ENCODE measurements around the gene LNX1.

LNX1 gene

DNA sequence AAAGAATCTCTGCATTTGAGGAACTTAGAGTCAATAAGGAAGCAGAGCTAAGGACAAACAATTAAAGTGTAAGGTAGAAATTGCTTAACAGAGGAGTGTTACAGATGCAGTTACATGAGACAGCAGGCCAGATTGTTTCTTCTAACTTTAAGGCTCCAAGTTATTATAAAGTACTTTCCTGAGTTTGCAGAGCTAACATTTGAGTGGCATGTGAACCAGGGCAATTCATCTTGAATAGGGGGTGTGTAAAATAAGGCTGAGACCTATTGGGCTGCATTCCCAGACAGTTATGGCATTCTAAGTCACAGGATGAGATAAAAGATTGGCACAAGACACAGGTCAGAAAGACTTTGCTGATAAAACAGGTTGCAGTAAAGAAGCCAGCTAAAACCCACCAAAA, 7.6 kb upstream of the LNX1 start:
- no peak for DNase-seq

GRCh38 chr4:53598483-53598882, 7.2 kb upstream of the LNX1 start:
- no peak for DNase-seq

DNA sequence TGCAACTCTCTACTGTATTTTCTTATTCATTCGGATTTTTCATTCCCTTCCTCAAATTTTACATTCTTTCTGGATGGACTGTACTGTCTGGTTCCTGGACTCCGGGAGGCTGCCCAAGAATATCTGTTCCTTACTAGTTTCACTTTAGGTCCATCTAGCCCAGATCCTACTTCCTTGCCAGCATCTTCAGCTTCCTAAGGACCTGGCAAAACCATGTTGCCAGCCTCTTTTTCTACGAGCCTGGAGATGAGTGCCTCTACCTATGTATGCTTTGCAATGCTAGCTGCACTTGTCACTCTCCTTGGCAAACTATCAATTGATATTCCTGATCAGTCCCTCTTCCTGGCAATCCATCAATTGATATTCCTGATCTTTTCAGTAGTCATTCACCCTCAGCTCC, 5.6 kb upstream of the LNX1 start:
- no peak for DNase-seq

DNA sequence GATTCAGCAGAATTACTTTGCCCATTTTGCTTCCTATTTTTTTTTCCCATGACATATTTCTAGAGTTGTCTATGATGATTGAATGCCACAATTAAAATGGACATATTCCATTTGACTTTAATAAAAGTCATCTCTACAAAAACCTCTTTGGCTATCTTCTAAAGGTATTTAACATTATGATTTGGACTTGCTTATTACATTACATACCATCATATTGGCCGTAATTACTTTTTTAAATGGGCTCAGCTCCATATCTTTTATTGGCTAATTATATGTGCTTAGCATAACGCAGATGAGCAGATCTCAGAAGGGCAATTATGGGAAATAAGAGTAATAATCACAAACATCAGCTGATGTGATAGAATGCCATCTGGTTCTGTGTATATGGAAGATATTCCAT, 4.5 kb upstream of the LNX1 start:
- DNase-seq = no peak

DNA sequence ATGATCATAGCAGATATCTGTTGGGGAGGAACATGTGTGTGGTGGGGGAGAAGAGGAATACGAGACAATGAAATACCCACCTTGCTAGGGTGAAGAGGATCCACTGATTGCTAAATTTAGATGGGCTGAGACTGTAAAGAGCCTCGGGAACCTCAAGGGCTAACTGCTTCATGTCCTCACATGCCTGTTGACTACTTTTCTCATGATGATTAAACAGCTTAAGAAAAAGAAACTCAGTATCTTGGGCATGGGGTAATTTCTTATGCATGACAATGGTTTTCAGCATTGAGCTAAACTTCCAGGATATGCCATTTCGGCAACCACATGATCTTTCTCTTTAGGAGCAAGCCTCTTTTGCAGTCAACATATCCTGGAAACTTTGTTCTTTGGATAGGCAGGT, 3.9 kb upstream of the LNX1 start:
- DNase-seq = no peak

DNA sequence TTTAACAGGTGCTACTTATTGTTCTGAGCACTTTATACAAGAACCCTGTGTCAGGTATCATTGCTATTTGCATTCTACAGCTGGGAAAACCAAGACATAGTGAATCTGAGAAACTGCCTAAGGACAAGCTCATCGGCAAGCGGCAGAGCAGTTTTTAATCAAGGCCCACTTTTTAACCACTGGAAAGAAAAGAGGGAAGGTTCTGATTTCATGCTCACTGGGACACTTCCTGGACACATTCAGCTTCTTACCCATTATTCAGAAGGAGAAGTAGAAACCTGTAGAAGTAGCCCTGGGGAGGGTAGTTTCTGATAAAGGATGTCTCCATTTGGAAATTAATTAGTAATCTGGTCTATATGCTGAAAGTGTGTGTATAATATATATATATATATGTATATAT, 2.5 kb upstream of the LNX1 start:
- DNase-seq = no peak

GRCh38 chr4:53592686-53593501, 1.6 kb upstream of the LNX1 start:
- no peak for DNase-seq

- no peak for DNase-seq
These were observed 836 bp upstream of the LNX1 start for GRCh38 chr4:53592122-53592521.

- DNase-seq = no peak
These were observed 1.1 kb downstream of the LNX1 start for GRCh38 chr4:53590187-53590586.

DNA sequence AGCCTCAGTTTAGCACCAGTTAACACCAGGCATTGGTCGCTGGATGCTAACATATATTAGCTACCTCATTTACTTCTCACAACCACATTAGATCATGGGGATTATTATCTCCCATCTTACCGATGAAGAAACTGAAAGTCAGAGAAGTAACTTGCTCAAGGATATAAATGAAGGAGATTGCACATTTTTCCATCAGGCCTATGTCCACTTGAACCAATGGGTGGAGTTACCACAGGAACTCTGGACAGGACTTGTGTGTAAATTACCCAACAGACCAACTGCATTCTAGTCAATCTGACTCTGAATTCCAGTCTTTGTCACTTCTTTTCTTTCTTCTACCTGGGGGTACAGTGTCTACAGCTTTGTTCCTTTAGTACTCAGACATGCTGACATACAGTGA, 1.8 kb downstream of the LNX1 start:
- DNase-seq = no peak

GRCh38 chr4:53587135-53587534, 4.2 kb downstream of the LNX1 start:
- DNase-seq = no peak

DNA sequence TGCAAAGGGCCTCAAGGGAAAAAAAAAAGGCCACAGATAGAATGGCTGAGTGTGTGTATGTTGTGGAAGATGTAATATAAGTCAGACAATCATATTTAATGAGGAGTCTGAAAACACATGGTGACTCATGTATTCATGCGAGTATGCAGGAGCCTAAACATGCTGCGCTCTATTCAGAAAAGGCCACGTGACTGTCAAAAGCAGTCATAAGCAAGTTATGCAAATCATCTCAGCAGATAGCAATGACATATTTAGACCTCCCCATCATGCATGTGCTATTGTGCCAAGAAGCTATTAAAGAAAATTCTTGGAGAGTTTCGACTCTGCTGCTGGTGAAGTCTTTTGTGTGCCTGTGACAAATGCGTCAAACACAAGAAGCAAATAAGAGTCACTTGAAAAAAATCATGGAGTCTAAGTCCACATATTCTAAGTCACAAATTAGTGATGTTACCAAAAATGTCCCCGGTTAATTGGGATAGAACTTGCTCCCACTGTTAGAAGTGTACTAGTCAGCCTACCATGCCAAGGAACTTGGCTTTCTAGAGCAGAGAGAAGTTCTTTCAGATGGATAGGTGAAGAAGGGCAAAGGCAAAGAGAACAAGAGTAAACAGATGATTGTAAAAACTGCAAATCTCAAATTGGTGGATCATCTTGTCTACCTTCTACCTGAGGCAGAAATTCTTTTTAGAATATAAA, 5.0 kb downstream of the LNX1 start:
- DNase-seq = no peak

DNA sequence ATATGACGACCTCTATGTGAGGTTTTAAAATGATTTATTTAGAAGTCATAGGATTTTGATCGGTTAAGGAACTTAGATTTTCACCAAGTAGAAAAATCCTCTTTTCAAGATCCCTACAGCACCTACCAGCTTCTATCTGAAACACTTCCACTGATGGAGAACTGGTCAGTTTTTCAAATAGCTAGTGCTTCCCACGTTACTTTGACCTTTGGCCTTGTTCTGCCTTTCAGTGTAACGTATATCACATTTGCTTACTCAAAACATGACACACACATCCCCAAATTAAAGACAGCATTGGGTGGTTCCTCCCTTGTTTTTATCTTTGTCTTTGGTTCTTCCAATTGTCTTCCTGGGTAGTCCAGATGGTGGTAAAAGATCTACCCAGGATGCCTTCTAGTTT, 6.6 kb downstream of the LNX1 start:
- DNase-seq = no peak

DNA sequence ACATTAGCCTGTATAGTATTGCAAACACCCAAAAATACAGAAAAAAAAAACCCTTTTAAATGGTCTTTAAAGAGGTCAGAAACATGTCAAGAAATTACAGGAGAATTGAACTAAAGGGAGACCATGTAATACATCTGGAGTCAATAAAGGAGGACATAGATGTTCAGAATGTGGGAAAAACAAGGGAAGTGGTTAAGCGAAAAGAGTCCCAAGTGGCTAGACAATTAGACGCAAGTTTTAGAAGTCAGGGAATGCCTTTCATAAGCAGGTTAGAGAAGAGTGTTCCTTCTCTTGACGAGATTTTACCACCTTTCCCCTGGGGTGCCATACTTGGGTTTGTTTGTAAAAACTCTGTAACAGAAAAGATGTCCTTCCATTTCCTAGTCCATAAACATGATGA, 7.8 kb downstream of the LNX1 start:
- no peak for DNase-seq

DNA sequence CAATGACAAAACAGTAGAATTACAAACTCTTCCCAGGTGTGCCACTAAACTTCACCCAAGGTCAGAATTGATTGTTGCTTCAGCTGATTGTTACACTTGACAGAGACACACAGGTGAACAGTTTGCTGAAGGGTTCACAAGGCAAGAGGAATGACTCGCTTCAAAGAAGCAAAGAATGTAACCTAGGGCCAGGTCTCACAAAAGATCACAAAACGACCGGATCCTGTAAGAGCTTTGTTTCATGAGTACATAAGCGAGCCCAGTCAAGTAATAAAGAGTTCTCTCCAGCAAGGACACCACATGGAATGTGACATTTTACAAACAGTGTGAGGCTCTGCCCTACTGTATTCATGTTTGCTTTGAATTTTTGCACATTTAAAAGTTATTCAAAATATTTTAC, 9.1 kb downstream of the LNX1 start:
- no peak for DNase-seq

DNA sequence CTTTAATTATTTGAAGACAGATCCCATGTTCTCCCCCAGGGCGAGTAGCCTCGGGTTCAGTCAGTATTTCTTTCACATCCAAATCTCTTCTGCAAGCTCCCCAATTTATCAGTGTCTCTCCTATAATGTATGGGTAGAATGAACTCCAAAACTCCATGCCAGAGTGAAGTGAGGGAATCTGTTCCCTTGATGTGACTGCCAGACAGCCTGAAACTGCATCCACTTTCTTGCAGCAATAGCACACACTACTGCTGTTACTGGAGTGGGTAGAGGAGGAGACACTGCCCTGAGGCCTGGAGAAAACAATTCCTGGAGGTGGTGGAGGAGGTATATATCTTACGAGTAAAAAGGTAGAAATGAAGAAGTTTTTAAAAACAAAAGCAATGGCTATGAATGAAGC, 11.0 kb downstream of the LNX1 start:
- no peak for DNase-seq

DNA sequence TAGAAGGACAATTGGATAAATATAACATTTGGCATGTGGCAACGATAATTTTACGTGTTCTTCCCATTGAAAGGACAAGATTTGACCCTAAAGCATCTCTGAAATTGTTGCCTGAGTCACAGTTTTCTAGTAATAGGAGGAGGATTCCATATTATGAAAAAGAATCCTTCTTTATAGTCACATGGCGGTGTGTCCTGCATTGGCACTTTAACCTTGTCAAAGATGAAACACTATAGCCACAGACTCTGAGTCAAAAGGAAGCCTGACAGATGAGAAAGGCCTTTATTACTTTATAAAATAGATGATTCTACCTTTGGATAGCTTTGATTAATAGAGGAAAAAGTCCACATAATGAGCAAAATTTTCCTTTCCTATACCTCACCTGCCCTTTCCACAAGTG, 11.5 kb downstream of the LNX1 start:
- DNase-seq = no peak

DNA sequence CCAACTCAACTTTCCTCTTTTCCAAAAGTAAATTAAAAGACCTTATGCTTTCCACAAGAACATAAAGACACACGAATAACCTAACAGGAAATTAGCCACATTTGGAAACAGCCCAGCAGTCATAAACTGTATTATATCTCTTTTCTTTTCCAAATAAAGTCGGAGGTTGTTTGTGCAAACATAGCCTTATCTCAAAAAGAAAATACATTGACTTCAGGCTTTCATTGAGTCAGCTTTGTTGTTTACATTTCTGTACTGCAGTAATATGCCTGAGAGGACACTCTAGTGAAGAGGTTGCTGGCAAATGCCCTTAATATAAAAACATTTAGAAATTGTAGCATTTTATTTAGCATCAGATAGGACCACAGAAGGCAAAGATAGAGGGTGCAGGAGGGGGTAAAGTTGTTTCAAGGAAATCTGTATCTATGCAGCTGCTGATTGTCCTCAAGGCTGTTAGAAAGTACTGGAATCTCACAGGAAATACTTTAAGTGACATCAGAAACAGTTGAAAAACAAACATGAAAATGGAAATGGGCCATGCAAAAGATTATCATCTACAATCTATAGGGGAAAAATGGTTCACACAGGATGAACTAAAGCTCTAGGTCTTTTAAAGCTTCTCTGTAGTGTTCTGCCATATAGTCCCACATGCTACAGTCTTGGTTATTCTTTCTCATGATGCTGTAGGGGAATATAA, 14.5 kb downstream of the LNX1 start:
- no peak for DNase-seq

DNA sequence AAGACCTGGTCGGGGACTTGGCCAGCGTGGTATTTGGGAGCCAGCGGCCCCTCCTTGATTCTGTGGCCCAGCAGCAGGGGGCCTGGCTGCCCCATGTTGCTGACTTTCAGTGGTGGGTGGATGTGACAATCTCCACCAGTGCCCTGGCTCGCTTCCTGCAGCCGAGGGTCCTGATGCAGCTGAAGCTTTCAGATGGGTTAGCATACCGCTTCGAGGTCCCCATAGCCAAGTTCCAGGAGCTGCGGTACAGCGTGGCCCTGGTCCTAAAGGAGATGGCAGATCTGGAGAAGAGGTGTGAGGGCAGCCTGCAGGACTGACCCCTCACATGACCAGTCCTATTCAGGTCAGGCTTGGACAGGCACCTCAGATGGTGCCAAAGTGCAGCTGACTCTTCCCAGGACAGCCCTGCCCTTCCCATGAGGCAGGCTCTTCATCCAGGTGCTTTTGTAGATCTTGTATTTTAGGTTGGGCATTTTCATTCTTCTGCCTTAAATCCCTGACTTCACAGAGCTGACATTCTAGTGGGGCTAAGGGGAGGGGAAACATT, 15.1 kb downstream of the LNX1 start:
- no peak for DNase-seq

- no peak for DNase-seq
These were observed 15.7 kb downstream of the LNX1 start for GRCh38 chr4:53575552-53575951.

DNA sequence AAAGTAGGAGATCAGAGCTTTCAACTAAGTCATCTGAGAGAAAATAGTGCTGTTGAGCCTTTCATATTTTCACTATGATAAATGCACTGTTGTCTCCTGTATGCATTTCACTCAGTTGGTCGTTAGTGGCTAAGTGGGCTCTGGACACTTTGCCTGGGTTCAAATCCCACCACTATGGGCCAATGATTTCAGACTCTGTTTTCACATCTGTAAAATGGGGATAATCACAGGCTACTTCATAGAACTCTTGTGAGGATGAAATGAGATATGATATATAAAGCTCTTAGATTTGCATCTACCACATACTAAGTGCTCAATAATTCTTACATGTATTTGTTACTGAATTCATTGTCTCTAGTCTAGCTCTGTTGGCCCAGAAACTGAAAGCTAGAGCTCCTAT, 16.8 kb downstream of the LNX1 start:
- no peak for DNase-seq

DNA sequence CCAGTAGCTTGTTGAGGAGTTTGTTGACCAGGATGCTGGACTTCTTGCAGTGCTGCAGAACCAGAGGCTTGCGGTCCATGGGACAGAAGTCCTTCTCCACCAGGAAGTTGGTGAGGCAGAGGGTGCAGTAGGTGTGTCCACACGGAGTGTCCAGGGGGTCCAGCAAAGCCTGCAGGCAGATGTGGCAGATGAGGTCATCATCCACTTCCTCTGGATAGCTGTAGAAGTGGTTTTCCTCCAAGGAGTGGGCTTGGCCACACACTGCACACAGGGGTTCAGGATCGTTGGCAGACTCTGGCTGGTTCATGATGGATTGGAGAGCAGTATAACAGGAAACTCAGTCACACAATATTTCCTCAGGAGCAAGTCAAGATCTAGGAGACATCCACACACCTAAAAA, 17.6 kb downstream of the LNX1 start:
- no peak for DNase-seq

DNA sequence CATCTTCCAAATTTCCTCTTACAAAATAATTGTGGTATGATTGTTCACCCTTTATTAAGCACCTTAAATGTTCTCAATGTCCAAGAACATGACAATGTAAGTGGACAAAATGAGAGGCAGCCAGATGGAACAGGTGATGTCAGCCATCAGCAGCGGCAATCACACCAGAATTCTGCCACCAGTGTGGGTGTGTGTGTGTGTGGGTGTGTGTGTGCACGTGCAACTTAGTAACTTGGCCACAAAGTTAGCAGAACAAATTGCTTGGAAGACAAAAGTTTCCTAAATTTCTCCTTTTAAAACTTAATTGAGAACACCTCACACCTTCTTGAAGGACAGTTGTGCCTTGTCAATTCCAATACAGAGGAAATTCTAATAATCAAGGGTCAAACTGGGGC, 18.7 kb downstream of the LNX1 start:
- DNase-seq = no peak
